Measurements from ENCODE around the gene MAMDC2. TPM values are rescaled to one million over a fixed set of nuclear protein-coding genes. Genes with fewer than 3 reads are reported as not detected.

MAMDC2 gene
- total RNA-seq: not detected

- CTCF ChIA-PET: interaction anchor here (1.7 to 2.7 kb wide), 2 partner anchors 16 to 67 kb away, joined by 4 to 7 read pairs; no protein-coding TSS in a partner anchor
Measured at GRCh38 chr9:70043689-70044489, at the start of gene MAMDC2. Gene MAMDC2 (plus strand): TSS chr9:70043848. CDS start chr9:70044198, 350 bp downstream.

GRCh38 chr9:69995846-69996245, 47.8 kb upstream of the MAMDC2 start:
- H3K27me3 Mint-ChIP-seq: peaks cover 3% of the 10 kb centered on the region
- H3K9me3 Mint-ChIP-seq: no peaks in the 10 kb centered on the region
- ChIA-PET POLR2A (no interaction called here), CTCF (interaction anchor here (0.6 kb wide), 1 partner anchor 538 kb away, joined by 3 read pairs; no protein-coding TSS in a partner anchor)
- TF ChIP-seq CTCF (IDR thresholded peaks at IDR 0.05): no peak
- ATAC-seq (no peak), DNase-seq (no peak)
- H3K4me1 Mint-ChIP-seq (ENCODE audit: low read depth): no peaks in the 10 kb centered on the region
- no peak overlapping the region for H3K4me3 Mint-ChIP-seq
- no peak overlapping the region for H3K27ac Mint-ChIP-seq
- H3K36me3 Mint-ChIP-seq (ENCODE audit: low read depth): no peaks in the 10 kb centered on the region
- intact Hi-C loops (cut with micrococcal nuclease): no loop called here

More at GRCh38 chr9:70043689-70044489, at the start of gene MAMDC2:
- Mint-ChIP-seq H3K9me3 (no peaks in the 10 kb centered on the region), H3K36me3 (ENCODE audit: low read depth) (no peaks in the 10 kb centered on the region), H3K4me1 (ENCODE audit: low read depth) (peaks cover 3% of the 10 kb centered on the region), H3K4me3 (peak within 1 kb of the TSS; percentile 9), H3K27me3 (peaks cover 47% of the 10 kb centered on the region), H3K27ac (no peak within 1 kb of the TSS)
- no peak for TF ChIP-seq CTCF (IDR thresholded peaks at IDR 0.05)
- DNase-seq: no peak
- POLR2A ChIA-PET: no interaction called here
- no peak for ATAC-seq
- intact Hi-C loops (cut with micrococcal nuclease): no loop called here

- ATAC-seq (no peak), DNase-seq (no peak)
- POLR2A ChIA-PET: no interaction called here
- Mint-ChIP-seq H3K9me3 (no peaks in the 10 kb centered on the region), H3K4me1 (ENCODE audit: low read depth) (no peaks in the 10 kb centered on the region), H3K4me3 (no peak overlapping the region), H3K27ac (no peak overlapping the region), H3K36me3 (ENCODE audit: low read depth) (no peaks in the 10 kb centered on the region), H3K27me3 (peaks cover 4% of the 10 kb centered on the region)
- CTCF ChIA-PET: interaction anchor here (0.6 kb wide), 1 partner anchor 656 kb away, joined by 4 read pairs; no protein-coding TSS in a partner anchor
- no peak for TF ChIP-seq CTCF (IDR thresholded peaks at IDR 0.05)
- intact Hi-C loops (cut with micrococcal nuclease): no loop called here
Measured at GRCh38 chr9:69996967-69997366, 46.7 kb upstream of the MAMDC2 start.

GRCh38 chr9:69997524-69997923, 46.1 kb upstream of the MAMDC2 start:
- Mint-ChIP-seq H3K27ac (no peak overlapping the region), H3K4me3 (no peak overlapping the region), H3K4me1 (ENCODE audit: low read depth) (no peaks in the 10 kb centered on the region), H3K27me3 (peaks cover 4% of the 10 kb centered on the region), H3K9me3 (no peaks in the 10 kb centered on the region), H3K36me3 (ENCODE audit: low read depth) (no peaks in the 10 kb centered on the region)
- no peak for TF ChIP-seq CTCF (IDR thresholded peaks at IDR 0.05)
- intact Hi-C loops (cut with micrococcal nuclease): no loop called here
- no peak for DNase-seq
- no peak for ATAC-seq
- CTCF ChIA-PET: interaction anchor here (0.6 kb wide), 1 partner anchor 657 kb away, joined by 4 read pairs; no protein-coding TSS in a partner anchor
- POLR2A ChIA-PET: no interaction called here

- H3K36me3 Mint-ChIP-seq (ENCODE audit: low read depth): no peaks in the 10 kb centered on the region
- H3K4me3 Mint-ChIP-seq: no peak overlapping the region
- ChIA-PET CTCF (no interaction called here), POLR2A (no interaction called here)
- H3K9me3 Mint-ChIP-seq: no peaks in the 10 kb centered on the region
- peaks cover 5% of the 10 kb centered on the region for H3K27me3 Mint-ChIP-seq
- DNase-seq: no peak
- intact Hi-C loops (cut with micrococcal nuclease): no loop called here
- no peak for TF ChIP-seq CTCF (IDR thresholded peaks at IDR 0.05)
- no peaks in the 10 kb centered on the region for H3K4me1 Mint-ChIP-seq (ENCODE audit: low read depth)
- ATAC-seq: no peak
- no peak overlapping the region for H3K27ac Mint-ChIP-seq
Measured at GRCh38 chr9:69999315-69999714, 44.3 kb upstream of the MAMDC2 start.

Data from activated CD8-positive, alpha-beta T cell treated with anti-CD3 and anti-CD28 coated beads for 36 hours (primary cell).